Panc1 (cell line): ENCODE measurements around the gene GM2A. TPM values are rescaled to one million over a fixed set of nuclear protein-coding genes. Genes with fewer than 3 reads are reported as not detected.

ENCODE experiments used
- ATAC-seq: fragments of 200-7000 bp; cut with Tn5 transposase; 2 replicates; pipeline ENCODE4 v1.9.1; 2020; ENCODE audit warnings: mild to moderate bottlenecking, moderate library complexity
- BruUV-seq: library from RNA; stranded (reverse); fragments of 400-500 nt; replicated peaks from 2 replicates; lab custom pipeline; 2021; lab: Mats Ljungman, UMichigan
- CTCF ChIA-PET: fragments of 300-600 bp; sonication (Branson Sonifier 250); formaldehyde crosslinking; loops from one replicate; lab custom pipeline; 2022; ENCODE audit warnings: antibody characterized with exemption; lab: Charles Lee
- POLR2A ChIA-PET: fragments of 300-600 bp; sonication (Branson Sonifier 250); formaldehyde crosslinking; loops from one replicate; lab custom pipeline; 2022; ENCODE audit warnings: antibody characterized with exemption; lab: Charles Lee
- DNase-seq: peaks from one replicate; pipeline ENCODE4 v3.0.0-alpha.2; 2010; ENCODE audit warnings: low read depth, low spot score
- H3K27ac ChIP-seq: 2 replicates; pipeline ENCODE4 v1.5.1; 2011; ENCODE audit warnings: mild to moderate bottlenecking, low read length, inconsistent platforms
- H3K27me3 ChIP-seq: fragments of 200-500 bp; sonication (Bioruptor generic); 2 replicates; pipeline ENCODE4 v1.6.0; 2014; ENCODE audit warnings: low read length, inconsistent platforms; ENCODE audit not compliant: control insufficient read depth, insufficient read depth
- H3K36me3 ChIP-seq: fragments of 200-500 bp; sonication (Bioruptor generic); 2 replicates; pipeline ENCODE4 v1.5.1; 2014; ENCODE audit warnings: inconsistent platforms, mild to moderate bottlenecking, low read length, moderate library complexity; ENCODE audit not compliant: control insufficient read depth, insufficient read depth
- H3K4me1 ChIP-seq: 2 replicates; pipeline ENCODE4 v1.5.1; 2011; ENCODE audit warnings: inconsistent platforms, mild to moderate bottlenecking, low read length, moderate library complexity; ENCODE audit not compliant: control insufficient read depth, insufficient read depth
- H3K4me3 ChIP-seq, 2 experiments: 2 replicates each; pipeline ENCODE4 v1.5.1; 2011 to 2012; ENCODE audit warnings: low read depth in 2 of 2, low read length in 2 of 2, mild to moderate bottlenecking in 2 of 2, inconsistent platforms in 1 of 2, moderate library complexity in 1 of 2
- H3K9me3 ChIP-seq: fragments of 200-500 bp; sonication (Bioruptor generic); 2 replicates; pipeline ENCODE4 v1.5.1; 2014; ENCODE audit warnings: low read depth, mild to moderate bottlenecking, inconsistent platforms, low read length, moderate library complexity; ENCODE audit not compliant: control insufficient read depth, insufficient read depth
- POLR2AphosphoS5 ChIP-seq: IDR thresholded peaks from 2 replicates; pipeline ENCODE4 v1.6.1; 2012; ENCODE audit warnings: mild to moderate bottlenecking, low read depth, low read length, moderate library complexity
- REST ChIP-seq, 2 experiments: IDR thresholded peaks; 2 replicates each; pipeline ENCODE4 v1.6.1; 2011 to 2012; ENCODE audit warnings: low read depth in 2 of 2, control low read depth in 1 of 2, low read length in 1 of 2, mild to moderate bottlenecking in 1 of 2, moderate library complexity in 1 of 2; ENCODE audit not compliant: insufficient read depth in 1 of 2
- SIN3A ChIP-seq: IDR thresholded peaks from 2 replicates; pipeline ENCODE4 v1.6.1; 2012; ENCODE audit warnings: low read depth, mild to moderate bottlenecking, low read length, moderate library complexity, borderline replicate concordance; ENCODE audit not compliant: insufficient read depth
- TCF7L2 ChIP-seq: IDR thresholded peaks from 2 replicates; pipeline ENCODE4 v1.6.1; 2011; ENCODE audit warnings: mild to moderate bottlenecking, low read depth, low read length, inconsistent platforms
- in situ Hi-C: cut with HindIII; loops from 2 replicates; pipeline ENCODE4 v1.10.0; 2016; ENCODE audit warnings: low sequenced_read_pairs, low pct_unique_long_range_greater_than_20kb
- intact Hi-C: fragments of 100-400 bp; cut with micrococcal nuclease; formaldehyde crosslinking; loops from one replicate; pipeline ENCODE4 v1.10.0; 2022; ENCODE audit not compliant: unreplicated experiment
- total RNA-seq: library from RNA; stranded (reverse); gene quantifications from one replicate; pipeline ENCODE4 v1.2.1, GENCODE V29; 2021; ENCODE audit not compliant: unreplicated experiment
- TF ChIP-seq, protein P1 (sequence below): fragments of 450-650 bp; IDR thresholded peaks from 2 replicates; pipeline ENCODE4 v1.5.1; 2017; ENCODE audit warnings: mild to moderate bottlenecking

GM2A gene
- total RNA-seq, 1 experiment from 2014 or later: 40.7 TPM

DNA sequence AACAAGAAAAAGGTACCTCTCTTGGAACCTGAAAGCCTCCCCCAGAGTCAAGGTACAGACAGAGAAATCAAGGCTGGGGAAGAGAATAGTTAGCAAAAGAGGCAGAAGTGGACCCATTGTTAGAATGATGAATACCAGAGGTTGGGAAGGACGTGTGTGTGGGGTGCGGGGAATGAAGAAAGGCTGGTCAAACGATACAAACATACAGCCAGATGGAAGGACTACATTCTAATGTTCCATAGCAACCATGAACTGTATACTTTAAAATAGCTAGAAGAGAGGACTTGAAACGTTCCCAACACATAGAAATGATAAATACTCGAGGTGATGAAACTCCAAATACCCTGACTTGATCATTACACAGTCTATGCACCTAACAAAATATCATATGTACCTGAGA lies 36.2 kb upstream of the GM2A start:
- CTCF ChIA-PET: no interaction called here
- POLR2A ChIA-PET: no interaction called here
- no peaks in the 10 kb centered on the region for H3K4me1 ChIP-seq
- ATAC-seq: no peak
- TF ChIP-seq POLR2AphosphoS5 (no peak), REST (IDR thresholded peaks at IDR 0.05; ENCODE audit: insufficient read depth in 1 of 2, low read depth in 2 of 2, low read length in 1 of 2) (no peak), TCF7L2 (no peak), SIN3A (no peak)
- TF ChIP-seq, protein P1, sequence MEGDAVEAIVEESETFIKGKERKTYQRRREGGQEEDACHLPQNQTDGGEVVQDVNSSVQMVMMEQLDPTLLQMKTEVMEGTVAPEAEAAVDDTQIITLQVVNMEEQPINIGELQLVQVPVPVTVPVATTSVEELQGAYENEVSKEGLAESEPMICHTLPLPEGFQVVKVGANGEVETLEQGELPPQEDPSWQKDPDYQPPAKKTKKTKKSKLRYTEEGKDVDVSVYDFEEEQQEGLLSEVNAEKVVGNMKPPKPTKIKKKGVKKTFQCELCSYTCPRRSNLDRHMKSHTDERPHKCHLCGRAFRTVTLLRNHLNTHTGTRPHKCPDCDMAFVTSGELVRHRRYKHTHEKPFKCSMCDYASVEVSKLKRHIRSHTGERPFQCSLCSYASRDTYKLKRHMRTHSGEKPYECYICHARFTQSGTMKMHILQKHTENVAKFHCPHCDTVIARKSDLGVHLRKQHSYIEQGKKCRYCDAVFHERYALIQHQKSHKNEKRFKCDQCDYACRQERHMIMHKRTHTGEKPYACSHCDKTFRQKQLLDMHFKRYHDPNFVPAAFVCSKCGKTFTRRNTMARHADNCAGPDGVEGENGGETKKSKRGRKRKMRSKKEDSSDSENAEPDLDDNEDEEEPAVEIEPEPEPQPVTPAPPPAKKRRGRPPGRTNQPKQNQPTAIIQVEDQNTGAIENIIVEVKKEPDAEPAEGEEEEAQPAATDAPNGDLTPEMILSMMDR: no peak
- H3K9me3 ChIP-seq: no peaks in the 10 kb centered on the region
- H3K36me3 ChIP-seq: no peaks in the 10 kb centered on the region
- no peak overlapping the region for H3K27ac ChIP-seq
- DNase-seq: no peak
- no peak overlapping the region for H3K4me3 ChIP-seq
- in situ Hi-C loops (no loop called here), intact Hi-C loops (no loop called here)
- no TSS peak for BruUV-seq
- H3K27me3 ChIP-seq: no peaks in the 10 kb centered on the region

GRCh38 chr5:151218177-151218576 lies 34.8 kb upstream of the GM2A start:
- BruUV-seq: no TSS peak
- in situ Hi-C loops: no loop called here
- no peak for TF ChIP-seq SIN3A
- no peak for TF ChIP-seq REST (IDR thresholded peaks at IDR 0.05; ENCODE audit: insufficient read depth in 1 of 2, low read depth in 2 of 2, low read length in 1 of 2)
- TF ChIP-seq POLR2AphosphoS5: no peak
- no peak for ATAC-seq
- ChIA-PET POLR2A (no interaction called here), CTCF (no interaction called here)
- Histone ChIP-seq H3K9me3 (no peaks in the 10 kb centered on the region), H3K27me3 (no peaks in the 10 kb centered on the region), H3K4me3 (no peak overlapping the region), H3K4me1 (peaks cover 3% of the 10 kb centered on the region; the same call in 1 of the 2 replicates), H3K27ac (no peak overlapping the region), H3K36me3 (no peaks in the 10 kb centered on the region)
- intact Hi-C loops: no loop called here
- no peak for DNase-seq
